ENCODE measurements around the gene UBASH3A. TPM values are rescaled to one million over a fixed set of nuclear protein-coding genes. Genes with fewer than 3 reads are reported as not detected.

Gene UBASH3A
- total and polyA plus RNA-seq, 2 donors (not counting 1 experiment from before 2014, with no cell fraction given) = not detected

- no peak overlapping the region for H3K4me3 ChIP-seq (replicated peaks in 1 of 4; ENCODE audit: control extremely low read depth in 1 of 4, insufficient read depth in 1 of 4, low read depth in 3 of 4, low read length in 4 of 4)
- TF ChIP-seq CTCF (conservative IDR thresholded peaks at IDR 0.05 in 1 of 2, IDR thresholded peaks at IDR 0.05 in 1 of 2; ENCODE audit: low read depth in 1 of 2, low read length in 2 of 2) = no peak
- TF ChIP-seq EZH2 (IDR thresholded peaks at IDR 0.05; ENCODE audit: low read length, missing control alignments) = no peak
Measured at GRCh38 chr21:42471206-42471605, 67.5 kb downstream of the UBASH3A start.

GRCh38 chr21:42471716-42472330, 68.1 kb downstream of the UBASH3A start:
- H4K20me1 ChIP-seq (ENCODE audit: control insufficient read depth, extremely low read depth, insufficient read depth, low read length) = no peaks in the 10 kb centered on the region
- H3K79me2 ChIP-seq (ENCODE audit: control insufficient read depth, insufficient read depth, low read length) = no peaks in the 10 kb centered on the region
- no peaks in the 10 kb centered on the region for H3K9me3 ChIP-seq (ENCODE audit: control insufficient read depth, insufficient read depth, low read depth, low read length)
- no peaks in the 10 kb centered on the region for H3K27me3 ChIP-seq (ENCODE audit: control insufficient read depth, insufficient read depth, low read length)
- no peak overlapping the region for H2AFZ ChIP-seq (ENCODE audit: low read length)
- H3K27ac ChIP-seq (ENCODE audit: insufficient read depth, low read length) = no peak overlapping the region
- no peak for DNase-seq (ENCODE audit: low read depth in 2 of 2)
- H3K4me2 ChIP-seq (ENCODE audit: extremely low read depth, insufficient read depth, low read length) = no peak overlapping the region
- H3K36me3 ChIP-seq (ENCODE audit: control insufficient read depth, insufficient read depth, low read length) = no peaks in the 10 kb centered on the region
- no peak overlapping the region for H3K4me3 ChIP-seq (replicated peaks in 1 of 4; ENCODE audit: control extremely low read depth in 1 of 4, insufficient read depth in 1 of 4, low read depth in 3 of 4, low read length in 4 of 4)
- no peaks in the 10 kb centered on the region for H3K4me1 ChIP-seq (ENCODE audit: control insufficient read depth, extremely low read depth, insufficient read depth, low read length)
- TF ChIP-seq EZH2 (IDR thresholded peaks at IDR 0.05; ENCODE audit: low read length, missing control alignments) (no peak), CTCF (conservative IDR thresholded peaks at IDR 0.05 in 1 of 2, IDR thresholded peaks at IDR 0.05 in 1 of 2; ENCODE audit: low read depth in 1 of 2, low read length in 2 of 2) (no peak)
- no peak overlapping the region for H3K9ac ChIP-seq (ENCODE audit: insufficient read depth, low read length)

More at GRCh38 chr21:42471206-42471605, 67.5 kb downstream of the UBASH3A start:
- Histone ChIP-seq H3K4me1 (ENCODE audit: control insufficient read depth, extremely low read depth, insufficient read depth, low read length) (no peaks in the 10 kb centered on the region), H3K36me3 (ENCODE audit: control insufficient read depth, insufficient read depth, low read length) (no peaks in the 10 kb centered on the region), H3K9me3 (ENCODE audit: control insufficient read depth, insufficient read depth, low read depth, low read length) (no peaks in the 10 kb centered on the region), H3K79me2 (ENCODE audit: control insufficient read depth, insufficient read depth, low read length) (no peaks in the 10 kb centered on the region), H4K20me1 (ENCODE audit: control insufficient read depth, extremely low read depth, insufficient read depth, low read length) (no peaks in the 10 kb centered on the region), H2AFZ (ENCODE audit: low read length) (no peak overlapping the region), H3K9ac (ENCODE audit: insufficient read depth, low read length) (no peak overlapping the region), H3K27me3 (ENCODE audit: control insufficient read depth, insufficient read depth, low read length) (no peaks in the 10 kb centered on the region), H3K27ac (ENCODE audit: insufficient read depth, low read length) (no peak overlapping the region), H3K4me2 (ENCODE audit: extremely low read depth, insufficient read depth, low read length) (no peak overlapping the region)
- DNase-seq (ENCODE audit: low read depth in 2 of 2) = no peak

- no peaks in the 10 kb centered on the region for H3K4me1 ChIP-seq (ENCODE audit: control insufficient read depth, extremely low read depth, insufficient read depth, low read length)
Measured at GRCh38 chr21:42472521-42472920, 68.8 kb downstream of the UBASH3A start.

More at GRCh38 chr21:42472521-42472920, 68.8 kb downstream of the UBASH3A start:
- H3K27ac ChIP-seq (ENCODE audit: insufficient read depth, low read length) = no peak overlapping the region
- no peak for DNase-seq (ENCODE audit: low read depth in 2 of 2)
- H3K4me2 ChIP-seq (ENCODE audit: extremely low read depth, insufficient read depth, low read length) = no peak overlapping the region
- H3K4me3 ChIP-seq (replicated peaks in 1 of 4; ENCODE audit: control extremely low read depth in 1 of 4, insufficient read depth in 1 of 4, low read depth in 3 of 4, low read length in 4 of 4) = no peak overlapping the region
- no peak overlapping the region for H3K9ac ChIP-seq (ENCODE audit: insufficient read depth, low read length)
- no peaks in the 10 kb centered on the region for H3K27me3 ChIP-seq (ENCODE audit: control insufficient read depth, insufficient read depth, low read length)
- TF ChIP-seq EZH2 (IDR thresholded peaks at IDR 0.05; ENCODE audit: low read length, missing control alignments) = no peak
- TF ChIP-seq CTCF (conservative IDR thresholded peaks at IDR 0.05 in 1 of 2, IDR thresholded peaks at IDR 0.05 in 1 of 2; ENCODE audit: low read depth in 1 of 2, low read length in 2 of 2) = no peak
- no peaks in the 10 kb centered on the region for H3K9me3 ChIP-seq (ENCODE audit: control insufficient read depth, insufficient read depth, low read depth, low read length)
- no peaks in the 10 kb centered on the region for H4K20me1 ChIP-seq (ENCODE audit: control insufficient read depth, extremely low read depth, insufficient read depth, low read length)
- no peaks in the 10 kb centered on the region for H3K79me2 ChIP-seq (ENCODE audit: control insufficient read depth, insufficient read depth, low read length)
- H3K36me3 ChIP-seq (ENCODE audit: control insufficient read depth, insufficient read depth, low read length) = no peaks in the 10 kb centered on the region
- H2AFZ ChIP-seq (ENCODE audit: low read length) = no peak overlapping the region
